Trophoblast cell (in vitro differentiated cells and primary cell): ENCODE data around the gene RYK.

Source experiments
- DNase-seq, 2 donors: peaks; one replicate each; pipeline ENCODE4 v3.0.0-alpha.2; 2016
- H2AFZ ChIP-seq: 2 replicates; pipeline ENCODE4 v1.6.1; 2013; ENCODE audit warnings: low read length, moderate library complexity, mild to moderate bottlenecking; ENCODE audit not compliant: insufficient read depth, poor library complexity
- H2AK5ac ChIP-seq: 2 replicates; pipeline ENCODE4 v1.6.1; 2013; ENCODE audit warnings: mild to moderate bottlenecking, low read length
- H2BK120ac ChIP-seq: 2 replicates; pipeline ENCODE4 v1.6.1; 2013; ENCODE audit warnings: low read length, mild to moderate bottlenecking, moderate library complexity; ENCODE audit not compliant: insufficient read depth, poor library complexity
- H2BK12ac ChIP-seq: 2 replicates; pipeline ENCODE4 v1.6.1; 2013; ENCODE audit warnings: mild to moderate bottlenecking, low read length, moderate library complexity
- H2BK5ac ChIP-seq: 2 replicates; pipeline ENCODE4 v1.6.1; 2013; ENCODE audit warnings: low read length, low read depth, moderate library complexity, mild to moderate bottlenecking; ENCODE audit not compliant: poor library complexity
- H3K14ac ChIP-seq: 2 replicates; pipeline ENCODE4 v1.6.1; 2013; ENCODE audit warnings: mild to moderate bottlenecking, low read length
- H3K18ac ChIP-seq: 2 replicates; pipeline ENCODE4 v1.6.1; 2013; ENCODE audit warnings: mild to moderate bottlenecking, low read length
- H3K23ac ChIP-seq: 2 replicates; pipeline ENCODE4 v1.6.1; 2013; ENCODE audit warnings: low read length
- H3K27ac ChIP-seq: 2 replicates; pipeline ENCODE4 v1.5.1; 2013; ENCODE audit warnings: low read depth, mild to moderate bottlenecking, inconsistent platforms, low read length, moderate library complexity
- H3K27me3 ChIP-seq: 2 replicates; pipeline ENCODE4 v1.6.1; 2013; ENCODE audit warnings: inconsistent platforms, mild to moderate bottlenecking, low read length, moderate library complexity; ENCODE audit not compliant: insufficient read depth
- H3K36me3 ChIP-seq, 2 experiments: 1 replicate in 1 of 2; 2 replicates in 1 of 2; pipeline ENCODE4 v1.6.1; 2013; ENCODE audit warnings: low read length in 2 of 2, mild to moderate bottlenecking in 2 of 2, moderate library complexity in 1 of 2; ENCODE audit not compliant: insufficient read depth in 2 of 2, control insufficient read depth in 1 of 2
- H3K4ac ChIP-seq: 2 replicates; pipeline ENCODE4 v1.6.1; 2013; ENCODE audit warnings: low read depth, mild to moderate bottlenecking, low read length, moderate library complexity
- H3K4me1 ChIP-seq, 2 experiments: 1 replicate in 1 of 2; 2 replicates in 1 of 2; pipeline ENCODE4 v1.6.1; 2013; ENCODE audit warnings: low read length in 2 of 2, mild to moderate bottlenecking in 2 of 2, moderate library complexity in 1 of 2; ENCODE audit not compliant: insufficient read depth in 2 of 2, control insufficient read depth in 1 of 2
- H3K4me2 ChIP-seq: 2 replicates; pipeline ENCODE4 v1.6.1; 2013; ENCODE audit warnings: inconsistent platforms, mild to moderate bottlenecking, low read length, moderate library complexity
- H3K4me3 ChIP-seq: 2 replicates; pipeline ENCODE4 v1.5.1; 2013; ENCODE audit warnings: mild to moderate bottlenecking, low read depth, low read length, inconsistent platforms
- H3K79me1 ChIP-seq: one replicate; pipeline ENCODE4 v1.6.1; 2013; ENCODE audit warnings: low read length
- H3K79me2 ChIP-seq: 2 replicates; pipeline ENCODE4 v1.6.1; 2013; ENCODE audit warnings: low read length, mild to moderate bottlenecking; ENCODE audit not compliant: control insufficient read depth, insufficient read depth, poor library complexity
- H3K9ac ChIP-seq: 2 replicates; pipeline ENCODE4 v1.6.1; 2013; ENCODE audit warnings: mild to moderate bottlenecking, low read length
- H3K9me3 ChIP-seq: 2 replicates; pipeline ENCODE4 v1.6.1; 2013; ENCODE audit warnings: low read depth, mild to moderate bottlenecking, control low read depth, inconsistent platforms, low read length; ENCODE audit not compliant: insufficient read depth
- H4K12ac ChIP-seq: 2 replicates; pipeline ENCODE4 v1.6.1; 2013; ENCODE audit warnings: low read depth, mild to moderate bottlenecking, low read length, moderate library complexity
- H4K8ac ChIP-seq: 2 replicates; pipeline ENCODE4 v1.6.1; 2013; ENCODE audit warnings: low read depth, mild to moderate bottlenecking, low read length, moderate library complexity
- H4K91ac ChIP-seq: one replicate; pipeline ENCODE4 v1.6.1; 2013; ENCODE audit warnings: low read depth, mild to moderate bottlenecking, low read length, moderate library complexity
- WGBS: extraction: QIAGEN DNeasy Blood & Tissue Kit; methylation state at CpG from one replicate; pipeline ENCODE4 v1.1.7; 2013; ENCODE audit warnings: missing lambda C conversion rate; ENCODE audit not compliant: insufficient read length, insufficient coverage; ENCODE audit errors: extremely low coverage; 5-methylcytosine and 5-hydroxymethylcytosine counted together

RYK gene

GRCh38 chr3:134274571-134274970, 23.9 kb upstream of the RYK start:
- Histone ChIP-seq H3K36me3 (no peaks in the 10 kb centered on the region), H3K27ac (no peak overlapping the region), H3K23ac (no peak overlapping the region), H3K14ac (no peak overlapping the region), H4K12ac (no peak overlapping the region), H3K4me2 (no peak overlapping the region), H3K4ac (no peak overlapping the region), H3K4me3 (no peak overlapping the region), H2BK12ac (no peak overlapping the region), H2AFZ (no peak overlapping the region), H2AK5ac (no peak overlapping the region), H3K79me1 (no peaks in the 10 kb centered on the region), H2BK5ac (no peak overlapping the region), H3K4me1 (peaks cover 0 to 2% of the 10 kb centered on the region in 2 experiments), H3K79me2 (no peaks in the 10 kb centered on the region), H3K9ac (no peak overlapping the region), H2BK120ac (no peak overlapping the region), H4K91ac (no peak overlapping the region), H3K9me3 (no peaks in the 10 kb centered on the region), H3K18ac (no peak overlapping the region), H3K27me3 (no peaks in the 10 kb centered on the region), H4K8ac (no peak overlapping the region)
- no peak for DNase-seq

GRCh38 chr3:134267996-134268395, 17.3 kb upstream of the RYK start:
- no peak overlapping the region for H2BK120ac ChIP-seq
- H4K91ac ChIP-seq = no peak overlapping the region
- no CpG with 5 or more reads among the region's 1 CpG for WGBS
- no peak overlapping the region for H3K23ac ChIP-seq
- no peaks in the 10 kb centered on the region for H3K79me1 ChIP-seq
- H3K27ac ChIP-seq = no peak overlapping the region
- no peak overlapping the region for H2BK5ac ChIP-seq
- no peaks in the 10 kb centered on the region for H3K4me1 ChIP-seq
- no peak overlapping the region for H2AFZ ChIP-seq
- peaks cover 2% of the 10 kb centered on the region for H3K9me3 ChIP-seq
- no peak overlapping the region for H2BK12ac ChIP-seq
- DNase-seq = no peak
- H3K36me3 ChIP-seq = no peaks in the 10 kb centered on the region
- H3K4me3 ChIP-seq = no peak overlapping the region
- no peaks in the 10 kb centered on the region for H3K27me3 ChIP-seq
- no peak overlapping the region for H3K9ac ChIP-seq
- no peak overlapping the region for H3K4me2 ChIP-seq
- no peak overlapping the region for H4K12ac ChIP-seq
- no peak overlapping the region for H3K4ac ChIP-seq
- H4K8ac ChIP-seq = no peak overlapping the region
- H3K79me2 ChIP-seq = no peaks in the 10 kb centered on the region
- H2AK5ac ChIP-seq = no peak overlapping the region
- H3K18ac ChIP-seq = no peak overlapping the region
- no peak overlapping the region for H3K14ac ChIP-seq

GRCh38 chr3:134260987-134261386, 10.3 kb upstream of the RYK start:
- peak; percentile 18 to 82 for DNase-seq
- no peaks in the 10 kb centered on the region for H3K36me3 ChIP-seq
- no peak overlapping the region for H2BK12ac ChIP-seq
- no peak overlapping the region for H3K27ac ChIP-seq
- no peak overlapping the region for H4K8ac ChIP-seq
- H3K4me1 ChIP-seq = peaks cover 4 to 5% of the 10 kb centered on the region in 2 experiments
- H3K79me1 ChIP-seq = no peaks in the 10 kb centered on the region
- no CpG with 5 or more reads among the region's 1 CpG for WGBS
- H3K9me3 ChIP-seq = no peaks in the 10 kb centered on the region
- H2AK5ac ChIP-seq = no peak overlapping the region
- no peak overlapping the region for H2BK120ac ChIP-seq
- no peak overlapping the region for H3K4ac ChIP-seq
- H2AFZ ChIP-seq = no peak overlapping the region
- no peak overlapping the region for H3K14ac ChIP-seq
- H3K79me2 ChIP-seq = no peaks in the 10 kb centered on the region
- H3K27me3 ChIP-seq = no peaks in the 10 kb centered on the region
- H3K18ac ChIP-seq = no peak overlapping the region
- no peak overlapping the region for H4K12ac ChIP-seq
- H2BK5ac ChIP-seq = no peak overlapping the region
- no peak overlapping the region for H3K4me2 ChIP-seq
- H3K23ac ChIP-seq = no peak overlapping the region
- no peak overlapping the region for H4K91ac ChIP-seq
- no peak overlapping the region for H3K9ac ChIP-seq
- no peak overlapping the region for H3K4me3 ChIP-seq

- Histone ChIP-seq H2BK12ac (no peak overlapping the region), H3K4me1 (peaks cover 4 to 5% of the 10 kb centered on the region in 2 experiments), H2AK5ac (no peak overlapping the region), H3K4ac (no peak overlapping the region), H2BK5ac (no peak overlapping the region), H4K91ac (no peak overlapping the region), H4K8ac (no peak overlapping the region), H3K36me3 (no peaks in the 10 kb centered on the region), H4K12ac (no peak overlapping the region), H3K27ac (no peak overlapping the region), H3K4me3 (no peak overlapping the region), H3K23ac (no peak overlapping the region), H2BK120ac (no peak overlapping the region), H2AFZ (no peak overlapping the region), H3K18ac (no peak overlapping the region), H3K9me3 (no peaks in the 10 kb centered on the region), H3K27me3 (no peaks in the 10 kb centered on the region), H3K79me2 (no peaks in the 10 kb centered on the region), H3K79me1 (no peaks in the 10 kb centered on the region), H3K14ac (no peak overlapping the region), H3K9ac (no peak overlapping the region), H3K4me2 (no peak overlapping the region)
- DNase-seq = no peak
- no CpG with 5 or more reads among the region's 4 CpGs for WGBS
Observed at GRCh38 chr3:134258761-134259347, 8.2 kb upstream of the RYK start.
